ENCODE results near the gene TNFSF8.

GRCh38 chr9:114864471-114864870, 65.9 kb downstream of the TNFSF8 start:
- TF ChIP-seq, protein P1, sequence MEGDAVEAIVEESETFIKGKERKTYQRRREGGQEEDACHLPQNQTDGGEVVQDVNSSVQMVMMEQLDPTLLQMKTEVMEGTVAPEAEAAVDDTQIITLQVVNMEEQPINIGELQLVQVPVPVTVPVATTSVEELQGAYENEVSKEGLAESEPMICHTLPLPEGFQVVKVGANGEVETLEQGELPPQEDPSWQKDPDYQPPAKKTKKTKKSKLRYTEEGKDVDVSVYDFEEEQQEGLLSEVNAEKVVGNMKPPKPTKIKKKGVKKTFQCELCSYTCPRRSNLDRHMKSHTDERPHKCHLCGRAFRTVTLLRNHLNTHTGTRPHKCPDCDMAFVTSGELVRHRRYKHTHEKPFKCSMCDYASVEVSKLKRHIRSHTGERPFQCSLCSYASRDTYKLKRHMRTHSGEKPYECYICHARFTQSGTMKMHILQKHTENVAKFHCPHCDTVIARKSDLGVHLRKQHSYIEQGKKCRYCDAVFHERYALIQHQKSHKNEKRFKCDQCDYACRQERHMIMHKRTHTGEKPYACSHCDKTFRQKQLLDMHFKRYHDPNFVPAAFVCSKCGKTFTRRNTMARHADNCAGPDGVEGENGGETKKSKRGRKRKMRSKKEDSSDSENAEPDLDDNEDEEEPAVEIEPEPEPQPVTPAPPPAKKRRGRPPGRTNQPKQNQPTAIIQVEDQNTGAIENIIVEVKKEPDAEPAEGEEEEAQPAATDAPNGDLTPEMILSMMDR (IDR thresholded peaks at IDR 0.05): no peak
- TF ChIP-seq TP53 (CRISPR knock-in tag; IDR thresholded peaks at IDR 0.05) (no peak), USF1 (CRISPR knock-in tag; IDR thresholded peaks at IDR 0.05) (no peak), MAX (CRISPR knock-in tag; IDR thresholded peaks at IDR 0.05) (no peak), TEAD4 (CRISPR knock-in tag; IDR thresholded peaks at IDR 0.05) (no peak), CBFB (CRISPR knock-in tag; IDR thresholded peaks at IDR 0.05; ENCODE audit: low read depth) (no peak), ZBTB43 (CRISPR knock-in tag; IDR thresholded peaks at IDR 0.05) (no peak), ATF2 (CRISPR knock-in tag; IDR thresholded peaks at IDR 0.05; ENCODE audit: borderline replicate concordance, low read depth) (no peak), ZNF263 (CRISPR knock-in tag; IDR thresholded peaks at IDR 0.05; ENCODE audit: low read depth) (no peak), ZNF317 (CRISPR knock-in tag; IDR thresholded peaks at IDR 0.05; ENCODE audit: borderline replicate concordance, low read depth) (no peak), JUN (CRISPR knock-in tag; IDR thresholded peaks at IDR 0.05) (no peak), IRF2 (CRISPR knock-in tag; IDR thresholded peaks at IDR 0.05; ENCODE audit: borderline replicate concordance, low read depth) (no peak), RELA (CRISPR knock-in tag; IDR thresholded peaks at IDR 0.05; ENCODE audit: borderline replicate concordance) (no peak)
- TF ChIP-seq, protein P2, sequence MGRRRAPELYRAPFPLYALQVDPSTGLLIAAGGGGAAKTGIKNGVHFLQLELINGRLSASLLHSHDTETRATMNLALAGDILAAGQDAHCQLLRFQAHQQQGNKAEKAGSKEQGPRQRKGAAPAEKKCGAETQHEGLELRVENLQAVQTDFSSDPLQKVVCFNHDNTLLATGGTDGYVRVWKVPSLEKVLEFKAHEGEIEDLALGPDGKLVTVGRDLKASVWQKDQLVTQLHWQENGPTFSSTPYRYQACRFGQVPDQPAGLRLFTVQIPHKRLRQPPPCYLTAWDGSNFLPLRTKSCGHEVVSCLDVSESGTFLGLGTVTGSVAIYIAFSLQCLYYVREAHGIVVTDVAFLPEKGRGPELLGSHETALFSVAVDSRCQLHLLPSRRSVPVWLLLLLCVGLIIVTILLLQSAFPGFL (CRISPR knock-in tag; IDR thresholded peaks at IDR 0.05; ENCODE audit: borderline replicate concordance): no peak

Data from WTC11 (cell line).